ENCODE measurements around the gene GJB2.

Gene GJB2

DNA sequence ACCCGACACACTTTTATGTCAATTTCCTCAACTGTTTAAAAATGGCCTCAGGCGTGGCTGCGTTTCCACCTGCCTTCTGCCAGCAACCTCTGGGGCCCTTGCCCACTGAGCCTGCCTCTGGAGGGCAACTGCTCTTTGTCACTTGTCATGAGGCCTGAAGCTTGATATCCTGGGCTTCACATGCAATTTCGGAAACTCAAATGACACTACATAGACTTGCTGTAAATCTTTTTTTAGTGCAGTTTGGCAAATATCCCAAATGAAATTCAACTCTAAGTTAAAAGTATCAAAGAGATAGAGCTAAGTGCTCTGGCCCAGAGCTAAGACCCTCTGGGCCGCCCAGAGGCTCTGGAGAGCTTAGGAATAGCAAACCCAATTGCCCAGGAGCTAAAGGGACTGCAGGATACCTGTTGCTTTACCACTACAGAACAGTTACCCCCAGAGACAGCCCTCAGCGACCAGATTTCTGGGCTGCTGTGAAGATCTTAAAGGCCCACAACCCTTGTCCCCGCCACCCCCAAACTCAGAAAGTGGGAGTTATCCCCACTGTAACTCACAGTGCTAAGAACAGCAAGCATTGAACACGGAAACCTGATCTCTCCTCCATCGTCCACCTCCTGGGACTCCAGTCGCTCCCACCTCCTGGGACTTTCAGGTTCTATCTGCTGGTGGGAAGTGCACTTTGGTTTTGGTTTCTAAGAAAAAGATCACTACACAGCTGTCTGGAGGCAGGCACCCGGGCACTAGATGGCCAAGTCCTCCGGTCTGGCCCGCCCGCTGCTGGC lies 51.3 kb downstream of the GJB2 start:
- no peak for DNase-seq (ENCODE audit: low read depth in 2 of 2)

GRCh38 chr13:20140487-20140886 lies 52.3 kb downstream of the GJB2 start:
- DNase-seq (ENCODE audit: low read depth in 2 of 2): no peak

DNA sequence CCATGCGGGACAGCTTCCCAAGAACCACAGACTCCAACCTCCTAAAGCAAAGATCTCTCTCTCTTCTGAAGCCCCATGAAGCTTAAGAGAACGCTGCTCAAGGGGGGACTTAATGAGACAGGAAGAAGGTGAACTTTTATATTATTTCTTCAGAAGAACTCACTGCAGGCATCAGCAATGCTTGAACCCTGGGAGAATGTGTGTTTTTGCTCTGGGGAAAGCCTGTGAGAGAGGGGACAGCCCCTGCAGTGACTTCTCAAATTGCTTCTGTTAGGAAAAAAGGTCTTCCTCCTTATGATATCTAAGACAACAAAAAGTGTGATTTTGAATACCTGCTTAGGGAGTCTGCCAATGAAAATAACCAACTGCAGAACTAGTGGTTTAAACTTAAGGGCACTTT lies 54.9 kb downstream of the GJB2 start:
- no peak for DNase-seq (ENCODE audit: low read depth in 2 of 2)
